DMS 273 treated with DMSO at 0.1 percent for 48 hours (cell line): ENCODE data around the gene DDX46.
"Not testable (repeated sequence)": the region's sequence is repeated elsewhere in the genome, so short reads cannot be mapped to it uniquely, and the experiment has no call there.

Experiments used
- DNase-seq: peaks from one replicate; lab custom pipeline; 2025; lab: John Stamatoyannopoulos, UW

DDX46 gene

GRCh38 chr5:134758504-134759341 lies at the start of gene DDX46:
Gene DDX46, plus strand, starts transcription at chr5:134758779. Its CDS starts 160 bp downstream, at chr5:134758939.
- DNase-seq = peak; percentile 87

GRCh38 chr5:134714120-134714519 lies 44.5 kb upstream of the DDX46 start:
- DNase-seq = no peak

- DNase-seq = no peak
Observed at GRCh38 chr5:134714541-134714940, 44.0 kb upstream of the DDX46 start.

- not testable (repeated sequence) for DNase-seq
Observed at GRCh38 chr5:134715466-134715865, 43.1 kb upstream of the DDX46 start.

GRCh38 chr5:134724872-134725271 lies 33.7 kb upstream of the DDX46 start:
- DNase-seq = no peak

GRCh38 chr5:134732819-134733218 lies 25.8 kb upstream of the DDX46 start:
- no peak for DNase-seq

GRCh38 chr5:134735243-134735642 lies 23.3 kb upstream of the DDX46 start:
- no peak for DNase-seq

GRCh38 chr5:134736173-134736812 lies 22.3 kb upstream of the DDX46 start:
- no peak for DNase-seq

- DNase-seq = peak; percentile 84
Observed at GRCh38 chr5:134738133-134738962, 20.2 kb upstream of the DDX46 start, which contains the start of gene CAMLG. Gene CAMLG, plus strand, starts transcription at chr5:134738548. Its CDS starts 73 bp downstream, at chr5:134738621.

- DNase-seq = peak; percentile 44
Observed at GRCh38 chr5:134738963-134739661, 19.5 kb upstream of the DDX46 start.

- no peak for DNase-seq
Observed at GRCh38 chr5:134741052-134741451, 17.5 kb upstream of the DDX46 start.

- no peak for DNase-seq
Observed at GRCh38 chr5:134742134-134742533, 16.4 kb upstream of the DDX46 start.

- DNase-seq = no peak
Observed at GRCh38 chr5:134749415-134749814, 9.2 kb upstream of the DDX46 start.

- no peak for DNase-seq
Observed at GRCh38 chr5:134758176-134758503, 439 bp upstream of the DDX46 start.

- DNase-seq = not testable (repeated sequence)
Observed at GRCh38 chr5:134767528-134768291, 9.1 kb downstream of the DDX46 start.

GRCh38 chr5:134769206-134769605 lies 10.6 kb downstream of the DDX46 start:
- DNase-seq = no peak

GRCh38 chr5:134772461-134773125 lies 14.0 kb downstream of the DDX46 start:
- no peak for DNase-seq

- no peak for DNase-seq
Observed at GRCh38 chr5:134777366-134777765, 18.8 kb downstream of the DDX46 start.

- no peak for DNase-seq
Observed at GRCh38 chr5:134784241-134784920, 25.8 kb downstream of the DDX46 start.
